HG03378 (cell line): ENCODE measurements around the gene SLC7A4.
"Not testable (repeated sequence)": the region's sequence is repeated elsewhere in the genome, so short reads cannot be mapped to it uniquely, and the experiment has no call there.

Experiments
- ATAC-seq: cut with Tn5 transposase; IDR thresholded peaks from one replicate; pipeline ENCODE4 v1.9.1; 2021; ENCODE audit warnings: mild to moderate bottlenecking, moderate library complexity; ENCODE audit not compliant: unreplicated experiment

Gene SLC7A4

GRCh38 chr22:21043860-21044535 is 11.6 kb upstream of the SLC7A4 start:
- no peak for ATAC-seq

- no peak for ATAC-seq
Observed at GRCh38 chr22:21042978-21043859, 10.9 kb upstream of the SLC7A4 start.

- no peak for ATAC-seq
Observed at GRCh38 chr22:21041937-21042336, 9.6 kb upstream of the SLC7A4 start.

- not testable (repeated sequence) for ATAC-seq
Observed at GRCh38 chr22:21039158-21039557, 6.8 kb upstream of the SLC7A4 start.

- ATAC-seq, result no peak
Observed at GRCh38 chr22:21038405-21038804, 6.0 kb upstream of the SLC7A4 start.

GRCh38 chr22:21034989-21035388 is 2.6 kb upstream of the SLC7A4 start:
- ATAC-seq, result no peak

- ATAC-seq, result no peak
Observed at GRCh38 chr22:21033895-21034294, 1.5 kb upstream of the SLC7A4 start.

- ATAC-seq, result no peak
Observed at GRCh38 chr22:21032868-21033688, 717 bp upstream of the SLC7A4 start.

- ATAC-seq, result no peak
Observed at GRCh38 chr22:21031545-21032036, 770 bp downstream of the SLC7A4 start.

GRCh38 chr22:21030621-21031544 is 1.5 kb downstream of the SLC7A4 start:
- ATAC-seq, result no peak

- no peak for ATAC-seq
Observed at GRCh38 chr22:21030032-21030431, 2.3 kb downstream of the SLC7A4 start.

GRCh38 chr22:21029486-21030025 is 2.8 kb downstream of the SLC7A4 start:
- no peak for ATAC-seq

GRCh38 chr22:21028277-21029251 is 3.8 kb downstream of the SLC7A4 start:
- ATAC-seq, result no peak

- no peak for ATAC-seq
Observed at GRCh38 chr22:21026783-21027692, 5.3 kb downstream of the SLC7A4 start.

- ATAC-seq, result no peak
Observed at GRCh38 chr22:21025763-21026755, 6.3 kb downstream of the SLC7A4 start.

GRCh38 chr22:21025266-21025665 is 7.1 kb downstream of the SLC7A4 start:
- ATAC-seq, result no peak
